ENCODE measurements around the gene NOP14. TPM values are rescaled to one million over a fixed set of nuclear protein-coding genes. Genes with fewer than 3 reads are reported as not detected.
A peak's percentile ranks its signal among the peaks of the same experiment; 100 is the strongest.

Gene NOP14
- total and polyA plus RNA-seq, 2 experiments from 2014 or later: 29.9 to 38.7 TPM

DNA sequence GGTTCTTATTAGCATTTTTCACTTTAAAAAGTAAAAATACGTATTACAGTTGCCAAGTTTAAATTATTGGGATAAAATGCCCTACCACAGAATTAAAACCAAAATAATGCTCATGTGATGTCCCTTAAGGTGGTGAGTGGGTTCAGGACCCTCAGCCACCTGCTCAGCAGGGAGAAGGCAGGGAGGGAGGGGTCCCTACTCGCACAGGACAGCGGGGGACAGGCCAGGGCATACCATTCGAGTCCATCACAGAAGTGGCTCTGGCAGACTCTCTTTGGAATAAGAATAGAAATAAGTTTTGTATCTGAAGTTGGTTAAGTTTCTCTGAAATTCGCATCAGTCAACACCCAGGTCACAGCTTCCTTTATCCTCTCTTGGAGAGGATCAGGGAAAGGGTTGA, 37.7 kb downstream of the NOP14 start:
- Histone ChIP-seq H3K9me2 (ENCODE audit: insufficient read depth) (no peaks in the 10 kb centered on the region), H3K4me2 (no peak overlapping the region), H3K79me2 (replicated peaks; ENCODE audit: insufficient read depth) (peaks cover 14% of the 10 kb centered on the region), H3K36me3 (ENCODE audit: insufficient read depth) (no peaks in the 10 kb centered on the region; the same call in 1 of the 2 replicates), H3F3A (replicated peaks; ENCODE audit: low read depth) (0 out of 2 replicates have a peak, but pooled peaks cover 6% of the 10 kb centered on the region), H2AFZ (no peak overlapping the region), H3K27me3 (ENCODE audit: insufficient read depth) (no peaks in the 10 kb centered on the region), H3K4me1 (ENCODE audit: insufficient read depth) (peaks cover 23% of the 10 kb centered on the region), H4K20me1 (replicated peaks; ENCODE audit: insufficient read depth) (peaks cover 6% of the 10 kb centered on the region; the same call in 1 of the 2 replicates), H3K4me3 (no peak overlapping the region), H3K27ac (ENCODE audit: low read depth) (no peak overlapping the region; the same call in 1 of the 2 replicates)
- H3K9me3 Mint-ChIP-seq: peaks cover 30% of the 10 kb centered on the region
- H3K4me1 Mint-ChIP-seq: peaks cover 29% of the 10 kb centered on the region
- no peak overlapping the region for H3K27ac Mint-ChIP-seq
- peaks cover 13% of the 10 kb centered on the region for H3K27me3 Mint-ChIP-seq (ENCODE audit: insufficient read depth, low read depth, poor library complexity)
- no peak overlapping the region for H3K4me3 Mint-ChIP-seq
- no peak for TF ChIP-seq STAT1 (IDR thresholded peaks at IDR 0.05; ENCODE audit: unreplicated experiment)
- no peak for TF ChIP-seq NANOG (IDR thresholded peaks at IDR 0.05; ENCODE audit: borderline replicate concordance)
- peaks cover 88% of the 10 kb centered on the region for H3K36me3 Mint-ChIP-seq (ENCODE audit: low read depth)
- DNase-seq (ENCODE audit: low spot score) (no peak), ATAC-seq (no peak)

GRCh38 chr4:2924765-2925301, 38.4 kb downstream of the NOP14 start:
- Histone ChIP-seq H3F3A (replicated peaks; ENCODE audit: low read depth) (0 out of 2 replicates have a peak, but pooled peaks cover 6% of the 10 kb centered on the region), H3K4me1 (ENCODE audit: insufficient read depth) (peaks cover 23% of the 10 kb centered on the region), H3K36me3 (ENCODE audit: insufficient read depth) (no peaks in the 10 kb centered on the region; the same call in 1 of the 2 replicates), H3K9me2 (ENCODE audit: insufficient read depth) (no peaks in the 10 kb centered on the region), H3K79me2 (replicated peaks; ENCODE audit: insufficient read depth) (peaks cover 20% of the 10 kb centered on the region), H3K27me3 (ENCODE audit: insufficient read depth) (no peaks in the 10 kb centered on the region), H3K4me3 (no peak overlapping the region), H2AFZ (no peak overlapping the region), H3K4me2 (no peak overlapping the region), H4K20me1 (replicated peaks; ENCODE audit: insufficient read depth) (peaks cover under 1% of the 10 kb centered on the region; the same call in 1 of the 2 replicates), H3K27ac (ENCODE audit: low read depth) (0 out of 2 replicates have a peak overlapping the region, but pooled peaks have one; percentile 69)
- Mint-ChIP-seq H3K9me3 (peaks cover 36% of the 10 kb centered on the region), H3K27me3 (ENCODE audit: insufficient read depth, low read depth, poor library complexity) (peaks cover 13% of the 10 kb centered on the region), H3K27ac (peak overlapping the region; percentile 40; the same call in 1 of the 2 replicates), H3K4me1 (peaks cover 29% of the 10 kb centered on the region), H3K36me3 (ENCODE audit: low read depth) (peaks cover 89% of the 10 kb centered on the region), H3K4me3 (no peak overlapping the region)
- DNase-seq (ENCODE audit: low spot score) (no peak), ATAC-seq (no peak)
- TF ChIP-seq JUNB (IDR thresholded peaks at IDR 0.05; ENCODE audit: unreplicated experiment) (no peak), NANOG (IDR thresholded peaks at IDR 0.05; ENCODE audit: borderline replicate concordance) (no peak), STAT1 (IDR thresholded peaks at IDR 0.05; ENCODE audit: unreplicated experiment) (no peak), CREB1 (CRISPR knock-in tag; IDR thresholded peaks at IDR 0.05; ENCODE audit: low read depth) (no peak), EZH2 (IDR thresholded peaks at IDR 0.05; ENCODE audit: low read depth, unreplicated experiment) (no peak), POLR2AphosphoS5 (IDR thresholded peaks at IDR 0.05; ENCODE audit: low read depth) (no peak), ZNF114 (CRISPR knock-in tag; IDR thresholded peaks at IDR 0.05) (no peak), ZNF331 (CRISPR knock-in tag; IDR thresholded peaks at IDR 0.05; ENCODE audit: low read depth) (no peak)
- TF ChIP-seq, protein P1, sequence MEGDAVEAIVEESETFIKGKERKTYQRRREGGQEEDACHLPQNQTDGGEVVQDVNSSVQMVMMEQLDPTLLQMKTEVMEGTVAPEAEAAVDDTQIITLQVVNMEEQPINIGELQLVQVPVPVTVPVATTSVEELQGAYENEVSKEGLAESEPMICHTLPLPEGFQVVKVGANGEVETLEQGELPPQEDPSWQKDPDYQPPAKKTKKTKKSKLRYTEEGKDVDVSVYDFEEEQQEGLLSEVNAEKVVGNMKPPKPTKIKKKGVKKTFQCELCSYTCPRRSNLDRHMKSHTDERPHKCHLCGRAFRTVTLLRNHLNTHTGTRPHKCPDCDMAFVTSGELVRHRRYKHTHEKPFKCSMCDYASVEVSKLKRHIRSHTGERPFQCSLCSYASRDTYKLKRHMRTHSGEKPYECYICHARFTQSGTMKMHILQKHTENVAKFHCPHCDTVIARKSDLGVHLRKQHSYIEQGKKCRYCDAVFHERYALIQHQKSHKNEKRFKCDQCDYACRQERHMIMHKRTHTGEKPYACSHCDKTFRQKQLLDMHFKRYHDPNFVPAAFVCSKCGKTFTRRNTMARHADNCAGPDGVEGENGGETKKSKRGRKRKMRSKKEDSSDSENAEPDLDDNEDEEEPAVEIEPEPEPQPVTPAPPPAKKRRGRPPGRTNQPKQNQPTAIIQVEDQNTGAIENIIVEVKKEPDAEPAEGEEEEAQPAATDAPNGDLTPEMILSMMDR (conservative IDR thresholded peaks at IDR 0.05; ENCODE audit: low read depth in 2 of 2): no peak
- TF ChIP-seq, protein P2, sequence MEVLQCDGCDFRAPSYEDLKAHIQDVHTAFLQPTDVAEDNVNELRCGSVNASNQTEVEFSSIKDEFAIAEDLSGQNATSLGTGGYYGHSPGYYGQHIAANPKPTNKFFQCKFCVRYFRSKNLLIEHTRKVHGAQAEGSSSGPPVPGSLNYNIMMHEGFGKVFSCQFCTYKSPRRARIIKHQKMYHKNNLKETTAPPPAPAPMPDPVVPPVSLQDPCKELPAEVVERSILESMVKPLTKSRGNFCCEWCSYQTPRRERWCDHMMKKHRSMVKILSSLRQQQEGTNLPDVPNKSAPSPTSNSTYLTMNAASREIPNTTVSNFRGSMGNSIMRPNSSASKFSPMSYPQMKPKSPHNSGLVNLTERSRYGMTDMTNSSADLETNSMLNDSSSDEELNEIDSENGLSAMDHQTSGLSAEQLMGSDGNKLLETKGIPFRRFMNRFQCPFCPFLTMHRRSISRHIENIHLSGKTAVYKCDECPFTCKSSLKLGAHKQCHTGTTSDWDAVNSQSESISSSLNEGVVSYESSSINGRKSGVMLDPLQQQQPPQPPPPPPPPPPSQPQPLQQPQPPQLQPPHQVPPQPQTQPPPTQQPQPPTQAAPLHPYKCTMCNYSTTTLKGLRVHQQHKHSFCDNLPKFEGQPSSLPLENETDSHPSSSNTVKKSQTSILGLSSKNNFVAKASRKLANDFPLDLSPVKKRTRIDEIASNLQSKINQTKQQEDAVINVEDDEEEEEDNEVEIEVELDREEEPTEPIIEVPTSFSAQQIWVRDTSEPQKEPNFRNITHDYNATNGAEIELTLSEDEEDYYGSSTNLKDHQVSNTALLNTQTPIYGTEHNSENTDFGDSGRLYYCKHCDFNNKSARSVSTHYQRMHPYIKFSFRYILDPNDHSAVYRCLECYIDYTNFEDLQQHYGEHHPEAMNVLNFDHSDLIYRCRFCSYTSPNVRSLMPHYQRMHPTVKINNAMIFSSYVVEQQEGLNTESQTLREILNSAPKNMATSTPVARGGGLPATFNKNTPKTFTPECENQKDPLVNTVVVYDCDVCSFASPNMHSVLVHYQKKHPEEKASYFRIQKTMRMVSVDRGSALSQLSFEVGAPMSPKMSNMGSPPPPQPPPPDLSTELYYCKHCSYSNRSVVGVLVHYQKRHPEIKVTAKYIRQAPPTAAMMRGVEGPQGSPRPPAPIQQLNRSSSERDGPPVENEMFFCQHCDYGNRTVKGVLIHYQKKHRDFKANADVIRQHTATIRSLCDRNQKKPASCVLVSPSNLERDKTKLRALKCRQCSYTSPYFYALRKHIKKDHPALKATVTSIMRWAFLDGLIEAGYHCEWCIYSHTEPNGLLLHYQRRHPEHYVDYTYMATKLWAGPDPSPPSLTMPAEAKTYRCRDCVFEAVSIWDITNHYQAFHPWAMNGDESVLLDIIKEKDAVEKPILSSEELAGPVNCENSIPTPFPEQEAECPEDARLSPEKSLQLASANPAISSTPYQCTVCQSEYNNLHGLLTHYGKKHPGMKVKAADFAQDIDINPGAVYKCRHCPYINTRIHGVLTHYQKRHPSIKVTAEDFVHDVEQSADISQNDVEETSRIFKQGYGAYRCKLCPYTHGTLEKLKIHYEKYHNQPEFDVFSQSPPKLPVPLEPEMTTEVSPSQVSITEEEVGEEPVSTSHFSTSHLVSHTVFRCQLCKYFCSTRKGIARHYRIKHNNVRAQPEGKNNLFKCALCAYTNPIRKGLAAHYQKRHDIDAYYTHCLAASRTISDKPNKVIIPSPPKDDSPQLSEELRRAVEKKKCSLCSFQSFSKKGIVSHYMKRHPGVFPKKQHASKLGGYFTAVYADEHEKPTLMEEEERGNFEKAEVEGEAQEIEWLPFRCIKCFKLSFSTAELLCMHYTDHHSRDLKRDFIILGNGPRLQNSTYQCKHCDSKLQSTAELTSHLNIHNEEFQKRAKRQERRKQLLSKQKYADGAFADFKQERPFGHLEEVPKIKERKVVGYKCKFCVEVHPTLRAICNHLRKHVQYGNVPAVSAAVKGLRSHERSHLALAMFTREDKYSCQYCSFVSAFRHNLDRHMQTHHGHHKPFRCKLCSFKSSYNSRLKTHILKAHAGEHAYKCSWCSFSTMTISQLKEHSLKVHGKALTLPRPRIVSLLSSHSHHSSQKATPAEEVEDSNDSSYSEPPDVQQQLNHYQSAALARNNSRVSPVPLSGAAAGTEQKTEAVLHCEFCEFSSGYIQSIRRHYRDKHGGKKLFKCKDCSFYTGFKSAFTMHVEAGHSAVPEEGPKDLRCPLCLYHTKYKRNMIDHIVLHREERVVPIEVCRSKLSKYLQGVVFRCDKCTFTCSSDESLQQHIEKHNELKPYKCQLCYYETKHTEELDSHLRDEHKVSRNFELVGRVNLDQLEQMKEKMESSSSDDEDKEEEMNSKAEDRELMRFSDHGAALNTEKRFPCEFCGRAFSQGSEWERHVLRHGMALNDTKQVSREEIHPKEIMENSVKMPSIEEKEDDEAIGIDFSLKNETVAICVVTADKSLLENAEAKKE (CRISPR knock-in tag; IDR thresholded peaks at IDR 0.05): no peak

Data from GM23338 (cell line).